Measurements from ENCODE around the gene HSPA8.
A peak's percentile ranks its signal among the peaks of the same experiment; 100 is the strongest.

GRCh38 chr11:123111465-123111864 lies 49.5 kb upstream of the HSPA8 start:
- TF ChIP-seq, protein P1, sequence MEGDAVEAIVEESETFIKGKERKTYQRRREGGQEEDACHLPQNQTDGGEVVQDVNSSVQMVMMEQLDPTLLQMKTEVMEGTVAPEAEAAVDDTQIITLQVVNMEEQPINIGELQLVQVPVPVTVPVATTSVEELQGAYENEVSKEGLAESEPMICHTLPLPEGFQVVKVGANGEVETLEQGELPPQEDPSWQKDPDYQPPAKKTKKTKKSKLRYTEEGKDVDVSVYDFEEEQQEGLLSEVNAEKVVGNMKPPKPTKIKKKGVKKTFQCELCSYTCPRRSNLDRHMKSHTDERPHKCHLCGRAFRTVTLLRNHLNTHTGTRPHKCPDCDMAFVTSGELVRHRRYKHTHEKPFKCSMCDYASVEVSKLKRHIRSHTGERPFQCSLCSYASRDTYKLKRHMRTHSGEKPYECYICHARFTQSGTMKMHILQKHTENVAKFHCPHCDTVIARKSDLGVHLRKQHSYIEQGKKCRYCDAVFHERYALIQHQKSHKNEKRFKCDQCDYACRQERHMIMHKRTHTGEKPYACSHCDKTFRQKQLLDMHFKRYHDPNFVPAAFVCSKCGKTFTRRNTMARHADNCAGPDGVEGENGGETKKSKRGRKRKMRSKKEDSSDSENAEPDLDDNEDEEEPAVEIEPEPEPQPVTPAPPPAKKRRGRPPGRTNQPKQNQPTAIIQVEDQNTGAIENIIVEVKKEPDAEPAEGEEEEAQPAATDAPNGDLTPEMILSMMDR (IDR thresholded peaks at IDR 0.05) = peak in 5 of 7 experiments; percentile 49 to 76 (median 75)
- TF ChIP-seq POLR2A (IDR thresholded peaks at IDR 0.05) = no peak
- no peak for TF ChIP-seq EP300 (IDR thresholded peaks at IDR 0.05)
- TF ChIP-seq POLR2AphosphoS5 (IDR thresholded peaks at IDR 0.05) = no peak

Data from stomach (tissue), 4 donors.